Activated CD8-positive, alpha-beta memory T cell treated with anti-CD3 and anti-CD28 coated beads, Interleukin-2, amount 50 U/mL, for 1 hour (primary cell): Measurements from ENCODE around the gene GALNT9.

Source experiments
- DNase-seq: peaks from one replicate; pipeline ENCODE4 v3.0.0-alpha.2; 2020; ENCODE audit errors: extremely low read depth

The GALNT9 gene

DNA sequence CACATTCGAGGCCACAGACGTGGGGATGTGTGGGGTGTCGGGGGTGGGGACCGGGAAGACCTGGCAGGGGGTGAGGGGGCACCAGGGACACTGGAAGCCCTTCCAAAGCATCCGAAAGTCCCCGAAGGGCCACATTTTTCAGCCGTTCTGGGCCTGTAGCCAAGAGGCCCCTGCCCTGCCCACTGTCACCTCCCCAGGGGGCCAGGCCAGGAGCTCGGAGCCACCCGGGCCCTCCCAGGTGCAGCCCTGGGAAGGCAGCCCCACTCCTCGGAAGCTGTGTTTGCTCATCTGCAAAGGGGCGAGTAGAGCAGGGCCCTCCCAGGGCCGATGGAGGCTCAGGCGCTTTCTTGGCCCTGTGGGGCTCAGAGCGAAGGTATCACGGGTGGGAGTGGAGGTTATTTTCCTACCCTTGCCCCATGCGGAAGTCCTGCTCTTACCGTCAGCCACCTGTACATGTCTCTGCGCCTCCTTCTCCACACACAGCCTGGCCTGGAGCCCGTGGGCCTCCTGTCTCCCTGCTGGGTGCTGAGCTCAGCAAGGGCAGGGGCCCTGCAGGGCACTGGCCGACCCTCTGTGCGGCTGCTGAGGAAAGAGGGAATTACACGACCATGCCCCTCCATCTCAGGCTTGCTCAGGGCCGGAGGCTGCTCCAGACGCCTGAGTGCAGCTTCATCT is 158.0 kb downstream of the GALNT9 start:
- no peak for DNase-seq

DNA sequence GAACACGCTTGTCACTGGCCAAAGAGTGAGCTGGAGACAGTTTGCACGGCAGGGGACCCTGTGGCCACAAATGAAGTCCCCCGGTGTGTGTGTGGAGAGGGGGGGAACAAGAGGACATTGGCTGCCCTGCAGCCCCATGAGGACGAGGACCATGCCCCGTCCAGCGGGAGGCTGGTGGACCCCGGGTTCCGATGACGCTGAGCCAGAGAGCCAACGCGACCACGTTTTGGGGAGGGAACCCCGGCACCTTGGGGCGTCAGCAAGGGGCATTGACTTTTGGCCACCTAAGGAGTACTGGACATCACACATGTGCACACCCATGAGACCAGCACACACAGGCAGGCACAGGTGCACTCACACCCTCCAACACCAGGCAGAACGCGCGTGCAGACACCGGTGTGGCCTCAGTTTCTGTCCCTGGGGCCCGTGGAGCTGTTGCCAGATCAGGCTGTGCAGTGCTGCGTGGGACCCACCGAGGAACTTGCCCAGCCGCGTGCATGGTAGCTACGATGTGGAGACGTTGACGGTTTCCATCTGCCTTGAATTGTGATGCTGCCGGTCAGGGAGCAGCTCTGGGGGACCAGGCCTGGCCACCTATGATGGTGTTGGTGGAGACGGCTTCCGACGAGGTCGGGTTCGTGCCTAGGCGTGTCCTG is 158.6 kb downstream of the GALNT9 start:
- DNase-seq, result no peak

- DNase-seq, result no peak
These were observed 159.2 kb downstream of the GALNT9 start for GRCh38 chr12:132170094-132170636.

DNA sequence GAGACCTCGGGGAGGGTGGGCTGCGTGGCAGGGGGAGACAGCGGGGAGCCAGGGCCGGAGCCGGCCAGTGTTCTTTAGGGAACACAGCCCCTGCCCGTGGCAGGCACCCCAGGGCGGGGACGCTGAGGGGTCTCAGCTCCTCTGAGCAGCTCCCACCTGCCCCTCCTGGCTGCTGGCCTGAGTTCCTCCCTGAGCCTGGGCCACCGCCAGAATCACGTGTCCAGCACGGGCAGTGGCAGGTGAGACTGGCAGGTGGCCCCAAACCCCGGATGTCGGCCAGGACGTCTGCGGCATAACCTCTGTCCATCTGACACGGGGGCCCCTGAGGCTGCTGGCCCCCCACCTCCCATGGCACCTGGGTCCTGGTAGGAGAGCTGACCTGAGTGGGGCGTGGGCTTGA is 160.0 kb downstream of the GALNT9 start:
- no peak for DNase-seq

GRCh38 chr12:132168311-132169031 is 160.9 kb downstream of the GALNT9 start:
- DNase-seq, result no peak

DNA sequence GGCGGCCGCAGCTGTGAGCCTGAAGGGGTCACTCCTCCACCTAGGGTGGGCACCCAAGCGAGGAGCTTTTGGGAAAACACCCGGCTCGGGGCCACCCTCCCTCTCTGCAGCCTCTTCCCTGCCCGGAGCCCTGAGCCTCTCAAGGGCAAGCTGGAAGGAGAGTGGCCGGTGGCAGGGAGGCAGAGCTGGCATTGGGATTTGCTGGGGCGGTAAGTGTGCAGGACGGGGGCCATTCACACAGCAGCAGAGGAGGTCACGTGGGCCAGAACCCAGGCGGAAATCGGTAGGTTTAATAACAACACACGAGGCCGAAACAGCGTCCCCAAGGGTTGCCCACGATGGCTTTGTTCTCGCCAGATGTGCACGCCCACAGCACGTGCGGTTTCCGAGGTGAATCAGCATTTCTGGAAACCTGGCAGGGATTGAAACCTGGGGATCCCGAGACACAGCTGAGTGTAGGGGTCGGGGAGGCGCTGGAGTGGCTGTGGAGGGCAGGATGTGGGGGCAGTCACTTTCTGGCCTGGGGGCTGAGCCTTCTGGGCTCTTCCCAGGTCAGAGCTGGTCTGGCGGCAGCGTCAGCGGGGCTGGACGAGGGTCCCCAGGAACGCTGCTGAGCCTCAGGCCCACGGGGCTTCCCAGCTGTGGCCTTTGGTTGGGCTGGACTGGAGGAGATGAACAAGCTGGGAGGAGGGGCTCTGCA is 161.6 kb downstream of the GALNT9 start:
- DNase-seq, result no peak

- DNase-seq, result no peak
These were observed 162.4 kb downstream of the GALNT9 start for GRCh38 chr12:132166801-132167591.

DNA sequence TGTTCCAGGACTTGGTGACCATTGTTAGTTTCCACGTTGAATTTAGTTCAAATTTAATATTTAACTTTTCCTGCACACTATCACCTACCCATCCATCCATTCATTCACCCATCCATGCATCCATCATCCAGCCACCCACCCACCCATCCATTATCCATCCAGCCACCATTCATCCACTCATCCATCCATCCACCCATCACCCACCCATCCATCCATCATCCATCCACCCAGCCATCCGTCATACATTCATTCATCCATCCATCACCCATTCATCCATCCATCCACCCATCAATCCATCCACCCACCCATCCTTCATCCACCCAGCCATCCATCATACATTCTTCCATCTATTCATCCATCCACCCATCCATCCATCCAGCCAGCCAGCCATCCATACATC is 163.3 kb downstream of the GALNT9 start:
- DNase-seq, result no peak

- DNase-seq, result no peak
These were observed 163.8 kb downstream of the GALNT9 start for GRCh38 chr12:132165584-132165983.

DNA sequence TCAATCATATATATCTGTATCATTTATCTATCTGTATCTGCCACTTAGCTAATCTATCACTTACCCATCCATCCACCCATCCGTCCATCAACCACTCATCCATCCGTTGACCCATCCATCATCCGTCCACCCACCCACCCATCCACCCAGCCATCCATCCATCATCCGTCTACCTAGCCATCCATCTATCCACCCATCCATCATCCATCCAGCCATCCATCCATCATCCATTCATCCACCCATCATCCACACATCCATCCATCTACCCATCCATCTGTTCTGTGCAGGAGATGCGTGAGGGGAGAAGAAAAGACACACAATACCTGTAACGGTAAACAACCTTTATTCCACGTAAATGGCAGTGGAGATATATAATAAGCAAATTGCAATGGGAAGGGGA is 165.0 kb downstream of the GALNT9 start:
- no peak for DNase-seq

- DNase-seq, result no peak
These were observed 165.5 kb downstream of the GALNT9 start for GRCh38 chr12:132163911-132164288.

DNA sequence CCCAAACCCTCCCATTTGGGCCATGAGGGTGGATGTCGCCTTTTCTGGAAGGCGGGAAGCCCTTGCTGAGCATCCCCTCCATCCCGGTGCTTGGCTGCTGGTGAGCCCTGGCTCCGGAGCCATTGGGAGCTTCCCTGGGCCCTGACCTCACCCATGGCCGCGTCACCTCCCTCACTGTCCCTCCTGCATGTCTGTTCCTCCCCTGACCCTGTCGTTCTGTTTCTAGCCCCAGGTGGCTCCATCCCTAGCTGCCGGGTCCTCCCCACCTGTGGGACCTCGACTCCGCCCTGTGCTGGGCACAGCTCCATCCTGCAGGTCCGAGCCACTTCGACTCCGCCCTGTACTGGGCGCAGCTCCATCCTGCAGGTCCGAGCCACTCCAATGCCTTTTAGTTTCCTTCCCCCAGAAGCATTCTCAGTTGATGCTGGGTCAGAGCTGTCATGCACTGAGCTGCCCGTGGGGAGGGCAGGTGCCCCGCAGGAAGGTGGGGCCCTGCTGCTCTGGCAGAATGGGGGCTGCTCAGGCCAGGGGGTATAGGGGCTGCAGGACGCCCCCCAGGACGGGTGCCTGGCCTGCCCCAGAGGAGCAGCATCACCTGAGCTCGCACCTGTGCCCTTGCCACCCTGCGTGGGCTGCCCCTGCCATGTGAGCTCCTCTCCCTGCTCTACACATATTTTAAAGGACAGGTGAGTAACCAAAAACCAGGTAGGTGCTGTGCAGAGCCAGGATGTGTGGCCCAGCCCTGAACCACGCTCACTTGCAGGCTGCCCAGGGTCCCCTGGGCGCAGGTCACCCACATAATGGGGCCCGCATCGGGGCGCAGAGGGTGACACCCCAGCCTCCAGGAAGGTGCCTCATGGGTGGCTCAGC is 166.1 kb downstream of the GALNT9 start:
- no peak for DNase-seq

- DNase-seq, result no peak
These were observed 166.8 kb downstream of the GALNT9 start for GRCh38 chr12:132162508-132163031.

GRCh38 chr12:132161796-132162507 is 167.4 kb downstream of the GALNT9 start:
- no peak for DNase-seq

DNA sequence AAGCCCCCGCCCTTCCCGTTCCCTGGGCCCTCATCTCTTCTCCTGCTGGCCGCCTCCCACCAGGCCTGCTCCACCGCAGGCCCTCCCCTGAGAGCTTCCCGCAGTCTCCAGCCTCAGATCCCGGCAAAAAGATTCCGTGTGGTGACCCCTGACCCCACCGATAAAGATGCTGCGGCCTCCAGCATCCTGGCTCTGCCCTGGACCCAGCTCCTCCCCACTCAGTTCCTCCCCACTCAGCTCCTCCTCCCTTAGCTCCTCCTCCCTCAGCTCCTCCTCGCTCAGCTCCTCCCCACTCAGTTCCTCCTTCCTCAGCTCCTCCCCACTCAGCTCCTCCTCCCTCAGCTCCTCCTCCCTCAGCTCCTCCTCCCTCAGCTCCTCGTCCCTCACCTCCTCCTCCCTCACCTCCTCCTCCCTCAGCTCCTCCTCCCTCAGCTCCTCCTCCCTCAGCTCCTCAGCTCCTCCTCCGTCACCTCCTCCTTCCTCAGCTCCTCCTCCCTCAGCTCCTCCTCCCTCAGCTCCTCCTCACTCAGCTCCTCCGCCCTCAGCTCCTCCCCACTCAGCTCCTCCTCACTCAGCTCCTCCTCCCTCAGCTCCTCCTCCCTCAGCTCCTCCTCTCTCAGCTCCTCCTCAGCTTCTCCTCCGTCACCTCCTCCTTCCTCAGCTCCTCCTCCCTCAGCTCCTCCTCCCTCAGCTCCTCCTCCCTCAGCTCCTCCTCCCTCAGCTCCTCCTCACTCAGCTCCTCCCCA is 168.2 kb downstream of the GALNT9 start:
- no peak for DNase-seq

- DNase-seq, result no peak
These were observed 168.8 kb downstream of the GALNT9 start for GRCh38 chr12:132160601-132161035.

DNA sequence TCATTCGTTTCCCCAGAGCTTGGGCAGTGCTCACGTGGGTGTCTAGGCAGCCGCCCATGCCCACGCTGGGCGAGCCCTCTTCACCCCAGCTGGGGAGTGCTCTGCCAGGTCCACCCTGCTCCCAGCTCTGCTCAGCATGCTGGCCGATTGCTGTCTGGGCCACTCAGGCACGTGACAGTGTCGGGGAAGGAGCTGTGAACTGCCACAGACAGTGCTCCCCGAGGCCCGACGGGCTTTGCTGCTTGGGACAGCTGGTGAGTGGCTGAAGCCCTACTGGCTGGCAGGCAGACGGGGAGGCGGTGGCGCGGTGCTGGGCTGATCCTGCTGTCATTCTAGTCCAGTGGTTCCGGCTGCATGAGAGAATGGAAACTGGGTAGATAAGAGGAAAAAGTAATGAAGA is 169.4 kb downstream of the GALNT9 start:
- DNase-seq, result no peak

DNA sequence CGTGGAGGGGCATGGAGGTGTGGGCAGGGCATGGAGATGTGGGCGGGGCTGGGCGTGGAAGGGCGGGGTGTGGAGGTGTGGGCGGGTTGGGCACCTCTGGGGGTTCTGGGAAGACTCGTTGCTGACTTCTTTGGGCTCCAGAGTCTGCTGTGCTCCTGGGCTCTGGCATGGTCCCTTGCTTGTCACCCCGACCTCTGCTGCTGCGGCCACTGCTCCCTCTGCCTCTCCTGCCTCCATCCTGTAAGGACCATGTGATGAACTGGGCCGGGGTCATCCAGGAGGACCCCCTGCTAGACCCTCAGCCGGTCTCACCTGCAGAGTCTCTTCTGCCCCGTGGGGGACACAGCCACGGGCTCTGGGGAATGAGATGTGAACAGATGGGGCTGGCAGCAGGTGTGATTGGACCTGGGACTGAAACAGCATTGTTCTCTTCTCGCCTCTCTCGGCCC is 169.8 kb downstream of the GALNT9 start:
- no peak for DNase-seq
